ENCODE measurements around the gene RAMACL.

The RAMACL gene

DNA sequence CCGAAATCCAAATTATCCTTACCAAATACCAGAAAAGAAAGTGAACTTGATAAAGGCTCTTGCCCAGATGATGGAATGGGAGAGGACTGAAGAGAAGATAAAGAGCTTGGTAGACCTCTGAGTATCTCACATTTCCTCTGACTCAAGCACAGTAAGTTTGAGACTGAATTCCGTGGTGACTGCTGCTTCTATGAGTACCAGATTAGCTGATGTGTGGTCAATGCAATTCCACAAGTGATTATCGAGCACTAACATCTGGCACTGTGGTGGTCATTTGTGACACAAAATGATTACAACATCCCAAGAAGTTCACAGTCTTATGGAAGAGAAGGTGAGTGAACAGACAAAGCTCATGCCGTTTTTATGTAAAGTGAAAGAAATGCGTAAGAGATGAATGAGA, 43.1 kb upstream of the RAMACL start:
- TF ChIP-seq CTCF (IDR thresholded peaks at IDR 0.05; ENCODE audit: low read depth, low read length) = no peak
- DNase-seq = no peak
- Histone ChIP-seq H3K9me3 (no peaks in the 10 kb centered on the region), H3K27me3 (no peaks in the 10 kb centered on the region), H3K36me3 (no peaks in the 10 kb centered on the region), H3K4me1 (peaks cover 4% of the 10 kb centered on the region), H3K4me3 (ENCODE audit: low read depth, low read length) (no peak overlapping the region)

- peaks cover 4% of the 10 kb centered on the region for H3K4me1 ChIP-seq
- no peaks in the 10 kb centered on the region for H3K36me3 ChIP-seq
- no peak for TF ChIP-seq CTCF (IDR thresholded peaks at IDR 0.05; ENCODE audit: low read depth, low read length)
- H3K9me3 ChIP-seq = no peaks in the 10 kb centered on the region
- H3K27me3 ChIP-seq = no peaks in the 10 kb centered on the region
- peak; percentile 79 for DNase-seq
- peak overlapping the region; percentile 77 for H3K4me3 ChIP-seq (ENCODE audit: low read depth, low read length)
These were observed 41.7 kb upstream of the RAMACL start for GRCh38 chr6:166627875-166628801.

DNA sequence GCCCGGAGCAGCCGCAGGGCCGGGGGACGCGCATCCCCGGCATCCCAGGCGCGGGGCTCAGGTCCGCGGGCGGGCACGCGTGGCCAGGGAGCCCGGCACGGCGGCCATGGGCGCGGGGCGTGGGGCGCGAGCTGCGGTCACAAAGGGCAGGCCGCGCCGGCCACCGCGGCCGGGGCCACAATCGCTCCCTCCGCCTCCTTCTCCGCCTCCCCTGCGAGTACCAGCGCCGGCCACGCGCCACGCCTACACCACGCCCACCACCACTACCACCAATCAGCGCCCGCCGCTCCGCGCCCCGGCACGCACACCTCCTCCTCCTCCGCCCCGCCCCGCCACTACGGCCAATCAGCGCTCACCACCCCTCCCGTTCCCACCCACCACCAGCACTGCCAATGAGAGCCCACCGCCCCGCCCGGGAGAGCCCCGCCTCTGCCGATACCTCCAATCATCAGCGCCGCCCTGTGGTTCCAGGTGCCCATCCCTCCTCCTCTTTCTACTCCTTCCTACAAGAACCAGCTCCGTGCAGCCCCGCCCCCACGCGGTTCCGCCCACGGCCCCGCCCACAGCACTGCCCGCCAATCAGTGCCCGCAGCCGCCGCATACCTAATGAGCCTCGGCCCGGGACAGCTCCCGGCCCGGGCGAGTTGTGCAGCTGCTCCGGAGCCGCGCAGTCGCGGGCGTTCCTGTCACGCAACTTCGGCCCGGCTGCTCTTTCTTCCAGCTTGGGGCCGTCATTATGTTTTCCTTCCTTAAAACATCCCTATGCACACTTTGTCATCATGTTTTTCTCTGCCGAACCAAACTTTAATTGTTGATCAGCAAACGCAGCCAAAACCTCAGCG, 40.8 kb upstream of the RAMACL start, which contains the start of gene RPS6KA2:
Gene RPS6KA2 (minus strand): TSS at position 219 of the 842 bp plus-strand sequence. CDS start 232 bp downstream, outside the sequence.
- peaks cover 4% of the 10 kb centered on the region for H3K4me1 ChIP-seq
- H3K9me3 ChIP-seq = no peaks in the 10 kb centered on the region
- peak; percentile 100 for DNase-seq
- no peak for TF ChIP-seq CTCF (IDR thresholded peaks at IDR 0.05; ENCODE audit: low read depth, low read length)
- H3K36me3 ChIP-seq = no peaks in the 10 kb centered on the region
- H3K27me3 ChIP-seq = no peaks in the 10 kb centered on the region
- peak within 1 kb of the TSS; percentile 86 for H3K4me3 ChIP-seq (ENCODE audit: low read depth, low read length)

DNA sequence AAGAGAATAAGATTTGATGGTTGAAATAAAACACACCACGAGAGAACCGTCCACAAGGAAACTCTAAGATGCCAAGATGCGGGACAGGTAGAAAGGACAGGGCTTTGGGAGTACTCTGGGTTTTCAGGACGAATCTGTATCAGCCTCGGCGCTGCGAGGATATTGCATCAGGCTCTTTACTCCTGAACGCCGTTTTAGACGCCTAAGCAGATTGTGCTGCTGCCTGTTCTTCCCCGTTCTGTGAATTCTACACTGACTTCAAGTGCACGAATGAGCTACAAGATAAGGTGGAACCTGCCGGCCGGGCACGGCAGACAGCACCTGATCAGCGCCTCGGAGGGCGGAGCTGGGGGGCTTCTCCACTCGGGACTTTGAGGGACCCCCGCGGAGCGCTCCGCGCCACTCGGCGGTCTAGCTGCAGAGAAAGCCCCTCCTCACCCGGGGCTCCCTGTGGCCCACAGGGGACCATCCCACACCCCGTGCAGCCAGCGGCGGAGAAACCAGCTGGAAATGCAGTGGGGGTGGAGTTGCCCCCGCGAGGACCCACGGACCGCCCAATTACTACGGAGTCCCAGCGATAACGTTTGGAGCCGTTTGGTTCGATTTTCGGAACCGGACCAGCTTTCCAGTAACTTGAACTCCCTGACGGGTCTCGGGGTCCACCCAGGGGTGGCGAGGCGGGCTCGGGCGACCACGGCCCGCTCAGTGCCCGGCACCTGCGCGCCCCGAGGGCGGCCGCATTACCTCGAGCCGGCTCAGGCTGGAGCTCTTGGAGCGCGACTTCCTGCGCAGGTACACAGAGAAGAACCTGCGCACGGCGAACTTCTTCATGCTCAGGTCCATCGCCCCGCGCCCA, 39.9 kb upstream of the RAMACL start:
- peak overlapping the region; percentile 86 for H3K4me3 ChIP-seq (ENCODE audit: low read depth, low read length)
- peak; percentile 32 for DNase-seq
- H3K4me1 ChIP-seq = peaks cover 9% of the 10 kb centered on the region
- no peaks in the 10 kb centered on the region for H3K36me3 ChIP-seq
- no peaks in the 10 kb centered on the region for H3K27me3 ChIP-seq
- TF ChIP-seq CTCF (IDR thresholded peaks at IDR 0.05; ENCODE audit: low read depth, low read length) = no peak
- no peaks in the 10 kb centered on the region for H3K9me3 ChIP-seq

DNA sequence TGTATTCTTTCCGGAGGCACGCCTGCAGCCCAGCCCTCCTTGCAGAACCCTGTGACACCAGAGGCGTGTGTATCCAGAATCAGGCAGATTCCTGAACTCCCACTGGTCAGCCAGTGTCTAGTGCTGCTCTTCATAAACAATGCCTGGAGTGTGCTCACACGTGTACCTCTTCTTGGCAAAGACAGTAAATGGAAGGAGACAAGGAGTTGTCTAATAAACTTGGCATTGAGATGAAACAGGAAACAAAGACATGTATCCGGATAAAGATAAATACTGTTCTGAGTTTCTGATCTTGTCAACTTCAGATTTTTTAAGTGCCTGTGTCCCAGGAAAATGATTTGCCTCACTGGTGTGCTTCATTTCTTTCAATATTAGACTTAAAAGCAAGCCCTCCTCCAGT, 38.9 kb upstream of the RAMACL start:
- DNase-seq = no peak
- Histone ChIP-seq H3K36me3 (no peaks in the 10 kb centered on the region), H3K27me3 (no peaks in the 10 kb centered on the region), H3K9me3 (no peaks in the 10 kb centered on the region), H3K4me1 (peaks cover 19% of the 10 kb centered on the region), H3K4me3 (ENCODE audit: low read depth, low read length) (peak overlapping the region; percentile 86)
- TF ChIP-seq CTCF (IDR thresholded peaks at IDR 0.05; ENCODE audit: low read depth, low read length) = no peak

Data from BE2C (cell line).